GM12801 (cell line): ENCODE data around the gene DIP2C.

Source experiments
- CTCF ChIP-seq: IDR thresholded peaks from one replicate; pipeline ENCODE4 v1.5.1; 2011; ENCODE audit warnings: control low read depth; ENCODE audit not compliant: insufficient read length; ENCODE audit errors: extremely low read depth

DIP2C gene

DNA sequence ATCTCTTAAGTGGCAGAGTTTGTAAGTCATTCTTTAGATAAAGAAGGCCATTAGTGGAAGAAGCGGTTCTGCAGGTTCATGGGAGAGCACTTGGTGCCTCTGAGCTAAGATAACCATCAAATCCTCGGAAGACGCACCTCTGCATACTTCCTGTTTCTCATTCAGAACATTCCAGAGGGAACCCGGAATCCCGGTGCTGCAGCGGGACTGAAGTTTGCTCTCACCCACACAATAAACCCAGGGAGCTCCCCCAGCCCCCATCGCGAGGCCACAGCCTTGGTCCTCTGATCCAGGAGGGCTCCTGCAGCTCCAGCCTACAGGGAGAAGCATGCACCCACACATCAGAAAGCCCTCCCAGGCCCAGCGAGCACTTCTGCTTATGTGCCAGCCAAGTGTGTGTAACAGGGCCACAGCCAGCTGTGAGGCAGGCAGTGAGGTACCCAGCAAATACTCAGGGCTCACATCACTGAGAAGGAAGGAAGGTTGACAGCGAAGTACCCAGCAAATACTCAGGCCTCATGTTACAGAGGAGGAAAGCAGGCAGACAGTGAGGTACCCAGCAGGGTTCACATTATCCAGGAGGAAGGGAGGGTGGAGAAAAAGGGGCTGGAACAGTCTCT is 142.4 kb downstream of the DIP2C start:
- TF ChIP-seq CTCF = no peak

DNA sequence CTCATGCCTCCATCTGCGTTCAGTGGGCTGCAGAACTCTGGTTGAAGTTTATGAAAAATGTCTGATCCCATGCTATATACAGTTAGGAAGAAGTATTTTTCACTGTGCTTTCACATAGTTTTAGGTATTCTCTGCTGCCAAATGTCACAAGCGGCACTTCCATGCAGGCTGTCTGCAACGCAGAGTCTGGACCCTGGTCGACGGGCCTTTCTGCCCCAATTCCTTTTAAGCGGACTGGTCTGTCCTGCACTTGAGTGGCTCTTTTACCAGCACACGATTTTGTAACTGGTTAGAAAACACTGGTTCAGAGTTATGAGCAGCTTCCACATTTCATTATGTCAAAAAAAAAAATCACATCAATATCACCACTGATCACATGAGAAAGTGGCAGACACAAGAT is 143.0 kb downstream of the DIP2C start:
- TF ChIP-seq CTCF = no peak

- no peak for TF ChIP-seq CTCF
Observed at GRCh38 chr10:543862-544822, 145.3 kb downstream of the DIP2C start.

- no peak for TF ChIP-seq CTCF
Observed at GRCh38 chr10:543131-543530, 146.3 kb downstream of the DIP2C start.

GRCh38 chr10:541750-542371 is 147.6 kb downstream of the DIP2C start:
- TF ChIP-seq CTCF = no peak

- no peak for TF ChIP-seq CTCF
Observed at GRCh38 chr10:541041-541440, 148.4 kb downstream of the DIP2C start.

DNA sequence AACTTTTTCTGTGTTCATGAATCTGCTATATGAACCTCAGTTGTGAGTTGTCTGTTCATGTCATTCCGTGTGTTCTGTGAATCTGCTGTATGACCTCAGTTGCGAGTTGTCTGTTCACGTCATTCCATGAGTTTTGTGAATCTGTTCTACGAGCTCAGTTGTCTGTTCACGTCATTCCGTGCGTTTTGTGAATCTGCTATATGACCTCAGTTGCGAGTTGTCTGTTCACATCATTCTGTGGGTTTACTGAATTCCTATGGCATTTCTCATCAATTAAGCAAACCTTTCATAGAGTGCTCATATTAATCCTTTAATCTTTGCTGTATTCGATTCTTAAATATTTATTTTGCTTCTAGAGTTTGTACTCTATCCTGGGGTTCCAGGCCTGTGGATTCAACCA is 150.6 kb downstream of the DIP2C start:
- TF ChIP-seq CTCF = no peak
